ENCODE data around the gene KRT39.

Gene KRT39

DNA sequence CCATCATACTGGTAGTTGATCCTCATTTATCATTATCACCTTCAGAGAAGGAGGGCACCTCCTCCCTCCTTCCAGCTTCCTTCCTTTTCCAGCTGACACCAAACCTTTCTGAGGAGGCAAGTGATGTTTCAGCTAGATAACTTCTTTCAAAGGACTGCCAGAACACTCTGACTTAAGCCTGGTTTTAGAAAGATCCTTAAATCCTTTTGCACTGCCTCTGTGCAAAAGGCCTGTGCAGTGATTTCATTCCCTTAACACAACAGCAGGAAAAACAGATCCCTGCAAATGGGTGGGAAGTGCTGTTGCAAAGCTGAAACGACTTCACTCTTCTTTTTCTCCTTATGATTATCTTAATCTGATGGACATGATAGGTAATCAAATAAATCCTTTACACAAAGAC is 22.2 kb downstream of the KRT39 start:
- no peaks in the 10 kb centered on the region for H3K36me3 ChIP-seq (ENCODE audit: control insufficient read depth, insufficient read depth, low read length)
- no peaks in the 10 kb centered on the region for H3K9me3 ChIP-seq (ENCODE audit: control insufficient read depth, low read length)
- H3K27ac ChIP-seq (ENCODE audit: low read depth, low read length, severe bottlenecking): peak overlapping the region; percentile 16
- H3K4me3 ChIP-seq (ENCODE audit: extremely low read depth, insufficient read depth, low read length, poor library complexity, severe bottlenecking): no peak overlapping the region
- no CpG with 5 or more reads among the region's 1 CpG for WGBS, 2 experiments (ENCODE audit: insufficient coverage in 2 of 2)
- H3K4me1 ChIP-seq (ENCODE audit: control insufficient read depth, insufficient read depth, low read length, poor library complexity, severe bottlenecking): no peaks in the 10 kb centered on the region

DNA sequence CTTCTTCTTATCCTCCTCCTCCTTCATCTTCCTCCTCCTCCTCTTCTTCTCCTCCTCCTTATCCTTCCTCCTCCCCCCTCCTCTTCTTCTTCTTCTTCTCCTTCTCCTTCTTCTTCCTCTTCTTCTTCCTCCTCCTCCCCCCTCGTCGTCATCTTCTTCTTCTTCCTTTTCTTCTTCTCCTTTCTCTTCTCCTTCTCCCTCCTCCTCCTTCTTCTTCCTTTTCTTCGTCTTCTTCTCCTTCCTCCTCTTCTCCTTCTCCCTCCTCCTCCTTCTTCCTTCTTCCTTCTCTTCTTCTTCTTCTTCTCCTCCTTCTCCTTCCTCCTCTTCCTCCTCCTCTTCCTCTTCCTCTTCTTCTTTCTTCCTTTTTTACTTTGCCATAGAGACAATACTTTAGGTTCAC is 24.2 kb downstream of the KRT39 start:
- Histone ChIP-seq H3K9me3 (ENCODE audit: control insufficient read depth, low read length) (no peaks in the 10 kb centered on the region), H3K4me3 (ENCODE audit: extremely low read depth, insufficient read depth, low read length, poor library complexity, severe bottlenecking) (no peak overlapping the region), H3K4me1 (ENCODE audit: control insufficient read depth, insufficient read depth, low read length, poor library complexity, severe bottlenecking) (no peaks in the 10 kb centered on the region), H3K27ac (ENCODE audit: low read depth, low read length, severe bottlenecking) (no peak overlapping the region), H3K36me3 (ENCODE audit: control insufficient read depth, insufficient read depth, low read length) (no peaks in the 10 kb centered on the region)
- WGBS, 2 experiments (ENCODE audit: insufficient coverage in 2 of 2): 85 to 87% methylated on average over 3 of the region's 3 CpGs

DNA sequence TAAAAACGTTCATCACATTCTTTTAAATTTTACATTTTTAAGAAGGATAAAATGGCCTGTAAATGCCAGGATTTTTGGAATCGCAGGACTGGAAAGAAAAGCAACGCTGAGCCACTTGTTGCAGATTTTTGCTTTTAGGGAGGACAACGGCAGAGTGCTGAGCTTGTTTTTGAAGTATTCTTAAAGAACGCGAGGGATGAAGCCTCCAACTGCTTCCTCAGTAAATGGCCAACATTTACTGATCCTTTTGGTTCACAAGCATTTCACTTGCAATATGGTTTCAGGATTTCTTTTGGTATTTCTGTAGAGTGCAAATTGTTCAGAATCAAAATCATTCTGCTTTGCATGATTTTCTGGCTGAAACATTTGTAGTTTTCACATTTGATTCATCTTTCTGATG is 26.5 kb downstream of the KRT39 start:
- 91 to 94% methylated on average over 5 of the region's 6 CpGs for WGBS, 2 experiments (ENCODE audit: insufficient coverage in 2 of 2)
- Histone ChIP-seq H3K9me3 (ENCODE audit: control insufficient read depth, low read length) (no peaks in the 10 kb centered on the region), H3K27ac (ENCODE audit: low read depth, low read length, severe bottlenecking) (no peak overlapping the region), H3K4me1 (ENCODE audit: control insufficient read depth, insufficient read depth, low read length, poor library complexity, severe bottlenecking) (peaks cover 4% of the 10 kb centered on the region), H3K4me3 (ENCODE audit: extremely low read depth, insufficient read depth, low read length, poor library complexity, severe bottlenecking) (no peak overlapping the region), H3K36me3 (ENCODE audit: control insufficient read depth, insufficient read depth, low read length) (no peaks in the 10 kb centered on the region)

DNA sequence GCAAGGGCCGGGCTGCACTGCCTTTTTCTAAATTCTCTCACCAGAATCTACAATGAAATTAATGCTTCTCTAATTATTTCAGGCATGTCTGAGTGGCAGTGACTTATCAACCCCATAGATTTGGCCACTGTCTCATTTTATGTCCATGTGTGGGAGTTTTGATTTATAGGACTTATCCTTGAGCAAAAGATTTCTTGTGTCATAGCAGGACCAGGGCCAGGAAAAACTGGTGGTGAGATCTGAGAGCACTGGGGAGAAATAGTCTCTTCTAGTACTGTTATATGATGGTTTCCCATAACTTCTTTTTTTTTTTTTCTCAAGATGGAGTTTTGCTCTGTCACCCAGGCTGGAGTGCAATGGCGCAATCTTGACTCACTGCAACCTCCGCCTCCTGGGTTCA is 27.8 kb downstream of the KRT39 start:
- Histone ChIP-seq H3K4me3 (ENCODE audit: extremely low read depth, insufficient read depth, low read length, poor library complexity, severe bottlenecking) (no peak overlapping the region), H3K36me3 (ENCODE audit: control insufficient read depth, insufficient read depth, low read length) (no peaks in the 10 kb centered on the region), H3K4me1 (ENCODE audit: control insufficient read depth, insufficient read depth, low read length, poor library complexity, severe bottlenecking) (peaks cover 4% of the 10 kb centered on the region), H3K9me3 (ENCODE audit: control insufficient read depth, low read length) (no peaks in the 10 kb centered on the region), H3K27ac (ENCODE audit: low read depth, low read length, severe bottlenecking) (no peak overlapping the region)
- WGBS, 2 experiments (ENCODE audit: insufficient coverage in 2 of 2): 100% methylated on average over 1 of the region's 3 CpGs; no CpG with 5 or more reads in 1 of the 2 experiments

DNA sequence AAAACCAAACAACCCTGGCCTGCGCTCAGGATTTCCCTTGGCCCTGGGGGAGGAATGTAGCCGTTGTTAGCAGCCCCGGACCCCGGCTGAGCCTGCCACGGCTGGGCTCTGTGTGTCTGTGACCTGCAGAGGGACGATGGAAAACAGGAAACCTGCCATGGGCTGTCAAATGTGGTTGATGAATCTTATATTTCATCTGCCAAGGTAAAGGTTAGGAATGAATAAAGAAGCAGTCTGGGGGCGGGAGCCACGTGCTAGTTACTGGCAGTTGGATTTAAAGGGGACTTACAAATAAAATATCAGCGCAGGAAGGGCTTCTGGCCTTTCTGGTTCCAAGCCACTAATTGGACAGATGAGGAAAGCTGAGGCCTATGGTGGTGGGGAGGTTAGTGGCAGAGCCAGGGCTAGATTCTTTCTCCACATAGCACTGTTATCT is 29.3 kb downstream of the KRT39 start, which contains the start of gene KRT23:
Gene KRT23, minus strand, starts transcription at position 263 of the 436 bp plus-strand sequence. CDS start 1,043 bp downstream, outside the sequence.
- WGBS, 2 experiments (ENCODE audit: insufficient coverage in 2 of 2): 49 to 59% methylated on average over 5 to 6 of the region's 9 CpGs
- Histone ChIP-seq H3K9me3 (ENCODE audit: control insufficient read depth, low read length) (no peaks in the 10 kb centered on the region), H3K4me1 (ENCODE audit: control insufficient read depth, insufficient read depth, low read length, poor library complexity, severe bottlenecking) (peaks cover 4% of the 10 kb centered on the region), H3K27ac (ENCODE audit: low read depth, low read length, severe bottlenecking) (no peak within 1 kb of the TSS), H3K4me3 (ENCODE audit: extremely low read depth, insufficient read depth, low read length, poor library complexity, severe bottlenecking) (no peak within 1 kb of the TSS), H3K36me3 (ENCODE audit: control insufficient read depth, insufficient read depth, low read length) (no peaks in the 10 kb centered on the region)

DNA sequence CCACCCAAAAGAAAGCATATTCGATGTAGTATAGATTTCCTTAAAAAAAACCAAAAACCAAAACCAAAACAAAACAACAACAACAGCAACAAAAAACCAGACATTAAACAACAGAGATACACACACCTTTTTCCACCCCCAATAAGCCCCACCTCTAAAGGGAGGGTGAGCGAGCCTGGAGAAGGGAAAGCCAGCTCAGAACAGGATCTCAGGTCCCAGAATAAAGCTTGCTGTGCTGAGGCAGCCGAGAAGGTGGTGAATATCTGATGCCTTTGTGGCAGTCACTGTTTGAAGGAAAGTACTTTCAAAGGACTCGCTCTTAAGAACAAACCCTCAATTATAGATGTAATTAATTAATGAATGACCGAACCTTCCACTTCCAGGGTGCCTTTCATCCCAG is 29.8 kb downstream of the KRT39 start:
- Histone ChIP-seq H3K4me1 (ENCODE audit: control insufficient read depth, insufficient read depth, low read length, poor library complexity, severe bottlenecking) (peaks cover 4% of the 10 kb centered on the region), H3K4me3 (ENCODE audit: extremely low read depth, insufficient read depth, low read length, poor library complexity, severe bottlenecking) (no peak overlapping the region), H3K27ac (ENCODE audit: low read depth, low read length, severe bottlenecking) (no peak overlapping the region), H3K36me3 (ENCODE audit: control insufficient read depth, insufficient read depth, low read length) (no peaks in the 10 kb centered on the region), H3K9me3 (ENCODE audit: control insufficient read depth, low read length) (no peaks in the 10 kb centered on the region)
- WGBS, 2 experiments (ENCODE audit: insufficient coverage in 2 of 2): 80% methylated on average over 1 of the region's 5 CpGs; no CpG with 5 or more reads in 1 of the 2 experiments

DNA sequence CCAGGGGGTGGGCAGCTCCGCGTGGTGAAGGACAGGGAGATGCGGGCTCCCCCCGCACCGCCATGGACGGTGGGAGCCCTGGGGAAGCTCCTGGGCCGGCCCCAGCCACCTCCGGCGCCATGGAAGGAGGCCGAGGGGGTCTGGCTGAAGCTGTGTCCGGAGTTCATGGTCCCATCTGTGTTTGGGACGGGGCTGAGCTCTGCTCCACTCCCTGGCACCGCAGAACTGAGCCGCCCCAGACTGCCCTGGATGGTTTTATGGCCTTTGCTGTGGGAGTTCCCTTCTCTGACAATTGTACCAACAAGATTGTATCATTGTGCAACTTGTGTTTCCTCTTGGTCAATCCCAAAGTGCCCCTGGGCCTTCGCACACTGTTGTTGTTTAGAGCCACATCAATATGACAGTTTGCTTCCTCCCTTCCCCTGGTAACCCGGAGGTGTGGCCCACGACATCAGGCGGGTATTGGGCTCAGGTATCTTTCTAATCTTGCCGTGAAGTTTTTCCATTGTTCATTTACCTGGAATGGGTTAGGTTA is 30.2 kb downstream of the KRT39 start:
- Histone ChIP-seq H3K9me3 (ENCODE audit: control insufficient read depth, low read length) (no peaks in the 10 kb centered on the region), H3K27ac (ENCODE audit: low read depth, low read length, severe bottlenecking) (no peak overlapping the region), H3K36me3 (ENCODE audit: control insufficient read depth, insufficient read depth, low read length) (no peaks in the 10 kb centered on the region), H3K4me3 (ENCODE audit: extremely low read depth, insufficient read depth, low read length, poor library complexity, severe bottlenecking) (no peak overlapping the region), H3K4me1 (ENCODE audit: control insufficient read depth, insufficient read depth, low read length, poor library complexity, severe bottlenecking) (peaks cover 4% of the 10 kb centered on the region)
- WGBS, 2 experiments (ENCODE audit: insufficient coverage in 2 of 2): 92% methylated on average over 16 to 17 of the region's 19 CpGs

DNA sequence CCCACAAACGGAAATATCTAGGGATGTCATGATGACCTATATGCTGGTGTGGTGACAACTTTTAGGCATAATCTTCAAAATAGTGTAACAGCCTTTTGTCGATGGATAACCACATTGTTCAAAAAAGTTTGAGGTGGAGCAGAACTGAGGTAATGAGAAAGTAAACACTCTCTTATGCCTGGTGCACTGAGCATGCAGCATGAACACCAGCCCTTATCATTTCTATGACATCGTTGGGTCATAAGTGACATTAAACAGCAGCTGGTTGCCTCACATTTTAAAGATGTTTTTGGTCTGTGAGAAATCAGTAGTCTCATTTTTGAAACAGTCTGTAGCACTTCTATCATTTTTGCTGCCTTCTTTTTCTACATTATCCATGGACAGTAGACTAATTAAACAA is 31.1 kb downstream of the KRT39 start:
- WGBS, 2 experiments (ENCODE audit: insufficient coverage in 2 of 2): 100% methylated on average over 1 to 3 of the region's 3 CpGs
- Histone ChIP-seq H3K36me3 (ENCODE audit: control insufficient read depth, insufficient read depth, low read length) (no peaks in the 10 kb centered on the region), H3K4me3 (ENCODE audit: extremely low read depth, insufficient read depth, low read length, poor library complexity, severe bottlenecking) (no peak overlapping the region), H3K4me1 (ENCODE audit: control insufficient read depth, insufficient read depth, low read length, poor library complexity, severe bottlenecking) (peaks cover 4% of the 10 kb centered on the region), H3K9me3 (ENCODE audit: control insufficient read depth, low read length) (no peaks in the 10 kb centered on the region), H3K27ac (ENCODE audit: low read depth, low read length, severe bottlenecking) (no peak overlapping the region)

DNA sequence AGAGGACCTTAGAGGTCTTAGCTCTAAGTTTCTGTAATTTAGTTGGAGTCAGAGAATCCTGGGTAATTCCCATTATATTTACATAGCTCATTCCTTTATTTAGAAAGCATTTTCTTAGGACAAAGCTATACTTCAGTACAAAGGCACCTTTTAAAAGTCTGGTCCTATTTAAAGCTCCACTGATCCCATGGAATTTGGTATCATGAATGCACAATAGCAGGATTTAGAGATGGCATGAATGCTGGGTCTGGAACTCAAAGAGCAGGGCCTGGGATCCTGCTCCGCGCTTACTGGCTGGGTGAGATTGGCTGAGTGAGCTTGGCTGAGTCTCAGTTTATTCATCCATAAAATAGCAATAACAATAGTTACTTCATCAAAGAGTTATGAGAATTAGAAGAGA is 34.1 kb downstream of the KRT39 start:
- no peak overlapping the region for H3K4me3 ChIP-seq (ENCODE audit: extremely low read depth, insufficient read depth, low read length, poor library complexity, severe bottlenecking)
- whole genome bisulfite sequencing, 2 experiments (ENCODE audit: insufficient coverage in 2 of 2): no CpG with 5 or more reads among the region's 2 CpGs
- peaks cover 4% of the 10 kb centered on the region for H3K4me1 ChIP-seq (ENCODE audit: control insufficient read depth, insufficient read depth, low read length, poor library complexity, severe bottlenecking)
- H3K9me3 ChIP-seq (ENCODE audit: control insufficient read depth, low read length): no peaks in the 10 kb centered on the region
- H3K36me3 ChIP-seq (ENCODE audit: control insufficient read depth, insufficient read depth, low read length): no peaks in the 10 kb centered on the region
- H3K27ac ChIP-seq (ENCODE audit: low read depth, low read length, severe bottlenecking): no peak overlapping the region

DNA sequence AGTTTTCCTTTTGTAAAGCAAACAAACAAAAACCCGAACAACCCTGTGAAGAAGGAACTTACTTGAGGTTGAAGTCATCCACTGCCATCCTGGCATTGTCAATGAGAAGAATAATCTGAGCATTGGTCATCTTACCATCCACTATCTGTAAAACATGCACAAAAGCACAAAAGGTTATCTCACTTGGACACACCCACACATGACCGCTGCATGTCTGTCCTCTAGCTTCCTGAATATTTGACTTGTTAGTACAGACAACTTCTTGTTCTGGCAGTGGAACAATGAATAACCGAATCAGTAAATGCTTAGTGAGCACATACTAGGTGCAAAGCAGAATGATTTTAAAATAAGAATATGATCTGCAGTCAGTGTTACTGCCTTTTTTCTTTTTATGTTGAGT is 35.4 kb downstream of the KRT39 start:
- Histone ChIP-seq H3K27ac (ENCODE audit: low read depth, low read length, severe bottlenecking) (no peak overlapping the region), H3K36me3 (ENCODE audit: control insufficient read depth, insufficient read depth, low read length) (no peaks in the 10 kb centered on the region), H3K4me1 (ENCODE audit: control insufficient read depth, insufficient read depth, low read length, poor library complexity, severe bottlenecking) (no peaks in the 10 kb centered on the region), H3K9me3 (ENCODE audit: control insufficient read depth, low read length) (no peaks in the 10 kb centered on the region), H3K4me3 (ENCODE audit: extremely low read depth, insufficient read depth, low read length, poor library complexity, severe bottlenecking) (no peak overlapping the region)
- 90 to 100% methylated on average over 2 of the region's 3 CpGs for WGBS, 2 experiments (ENCODE audit: insufficient coverage in 2 of 2)

DNA sequence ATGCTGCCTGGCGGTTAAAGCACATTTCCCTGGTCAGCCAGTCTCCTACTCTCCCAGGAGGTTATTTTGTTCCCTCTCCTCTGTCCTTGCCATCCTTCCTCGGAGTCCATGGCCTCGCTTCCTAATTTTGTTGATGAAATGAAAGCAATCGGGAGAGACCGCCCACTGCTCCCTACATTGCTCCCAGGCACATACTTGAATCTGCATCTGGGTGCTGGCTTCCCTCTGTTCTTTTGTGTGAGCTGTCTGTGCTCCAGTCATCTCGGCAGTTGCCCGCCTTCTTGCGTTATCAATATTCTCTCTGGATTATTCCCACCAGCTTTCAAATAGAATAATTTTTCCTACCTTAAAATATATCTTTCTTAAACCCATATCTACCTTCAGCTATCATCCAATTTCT is 40.4 kb downstream of the KRT39 start:
- Histone ChIP-seq H3K36me3 (ENCODE audit: control insufficient read depth, insufficient read depth, low read length) (no peaks in the 10 kb centered on the region), H3K9me3 (ENCODE audit: control insufficient read depth, low read length) (no peaks in the 10 kb centered on the region), H3K27ac (ENCODE audit: low read depth, low read length, severe bottlenecking) (no peak overlapping the region), H3K4me1 (ENCODE audit: control insufficient read depth, insufficient read depth, low read length, poor library complexity, severe bottlenecking) (peaks cover 11% of the 10 kb centered on the region), H3K4me3 (ENCODE audit: extremely low read depth, insufficient read depth, low read length, poor library complexity, severe bottlenecking) (no peak overlapping the region)
- WGBS, 2 experiments (ENCODE audit: insufficient coverage in 2 of 2): 70 to 73% methylated on average over 7 to 8 of the region's 8 CpGs
